Lung (tissue), 12 donors: Measurements from ENCODE around the gene SLC25A29. TPM values are rescaled to one million over a fixed set of nuclear protein-coding genes. Genes with fewer than 3 reads are reported as not detected.

Source experiments
- ATAC-seq: fragments of 200-7000 bp; cut with Tn5 transposase; one replicate; pipeline ENCODE4 v1.9.1; 2020; ENCODE audit warnings: moderate number of reproducible peaks; ENCODE audit not compliant: insufficient read depth, low FRiP score
- DNase-seq, 3 donors: peaks; one replicate each; pipeline ENCODE4 v3.0.0-alpha.2; 2013 to 2017
- H3K27ac ChIP-seq, 2 donors: one replicate each; pipeline ENCODE4 v1.5.1; 2013; ENCODE audit warnings: mild to moderate bottlenecking in 2 of 2, moderate library complexity in 2 of 2, control low read depth in 1 of 2, inconsistent platforms in 1 of 2, low read depth in 1 of 2, low read length in 1 of 2
- H3K27me3 ChIP-seq, 3 donors: one replicate each; pipeline ENCODE4 v1.5.1; 2013; ENCODE audit warnings: low read length in 2 of 3; ENCODE audit not compliant: control insufficient read depth in 3 of 3, insufficient read depth in 3 of 3
- H3K36me3 ChIP-seq, 4 donors: one replicate each; pipeline ENCODE4 v1.5.1; 2013; ENCODE audit warnings: low read length in 4 of 4, mild to moderate bottlenecking in 1 of 4, moderate library complexity in 1 of 4; ENCODE audit not compliant: control insufficient read depth in 4 of 4, insufficient read depth in 4 of 4
- H3K4me1 ChIP-seq, 5 donors: one replicate each; pipeline ENCODE4 v1.5.1; 2013; ENCODE audit warnings: low read length in 5 of 5, mild to moderate bottlenecking in 2 of 5, moderate library complexity in 1 of 5; ENCODE audit not compliant: control insufficient read depth in 5 of 5, insufficient read depth in 5 of 5
- H3K4me3 ChIP-seq: one replicate; pipeline ENCODE4 v1.5.1; 2013; ENCODE audit warnings: mild to moderate bottlenecking, control low read depth, moderate library complexity
- H3K9ac ChIP-seq, 2 donors: one replicate each; pipeline ENCODE4 v1.5.1; 2013; ENCODE audit warnings: low read length in 2 of 2, control low read depth in 1 of 2; ENCODE audit not compliant: insufficient read depth in 1 of 2
- H3K9me3 ChIP-seq, 4 donors: one replicate each; pipeline ENCODE4 v1.5.1; 2013; ENCODE audit warnings: low read length in 3 of 4, mild to moderate bottlenecking in 1 of 4, moderate library complexity in 1 of 4; ENCODE audit not compliant: control insufficient read depth in 4 of 4, insufficient read depth in 3 of 4
- CTCF ChIP-seq: IDR thresholded peaks from 2 replicates; pipeline ENCODE4 v1.5.1; 2012; ENCODE audit warnings: mild to moderate bottlenecking; ENCODE audit errors: control extremely low read depth, extremely low read depth
- WGBS, 2 donors: extraction: QIAGEN DNeasy Blood & Tissue Kit; methylation state at CpG; one replicate each; pipeline ENCODE4 v1.1.7; 2013; 5-methylcytosine and 5-hydroxymethylcytosine counted together
- polyA plus RNA-seq, 2 donors: library from polyadenylated mRNA; stranded (reverse); fragments of 200-250 nt; gene quantifications; one replicate each; pipeline ENCODE4 v1.2.1, GENCODE V29; 2013
- total RNA-seq, 2 donors: library from RNA; depleted of rRNA in 1 of 2; stranded (reverse); fragments of >200 nt in 1 of 2; gene quantifications; one replicate each; pipeline ENCODE4 v1.2.1, GENCODE V29; 2014 to 2021
- donor health status: control.
- donor health status: control.
- donor health status: Bipolar disorder and iron deficiency.
- donor health status: healthy.
- donor health status: DM: yes; HTN: yes; CAD: no.

SLC25A29 gene
- total and polyA plus RNA-seq, 4 donors: 34.6 to 91.0 (median 60.5) TPM

- no peaks in the 10 kb centered on the region for H3K36me3 ChIP-seq
- no peak overlapping the region for H3K4me3 ChIP-seq
- peaks cover 0 to 5% (median 0%) of the 10 kb centered on the region in 3 donors for H3K27me3 ChIP-seq
- no peak for TF ChIP-seq CTCF
- DNase-seq (no peak), ATAC-seq (no peak)
- WGBS, 2 donors: 87 to 92% methylated on average over 5 of the region's 5 CpGs
- no peaks in the 10 kb centered on the region for H3K9me3 ChIP-seq
- H3K9ac ChIP-seq: peak overlapping the region in 1 of 2 donors; percentile 50
- H3K27ac ChIP-seq: peak overlapping the region in 1 of 2 donors; percentile 20
- H3K4me1 ChIP-seq: peaks cover 0 to 22% (median 20%) of the 10 kb centered on the region in 5 donors
Observed at GRCh38 chr14:100307766-100308426, 1.7 kb upstream of the SLC25A29 start.

DNA sequence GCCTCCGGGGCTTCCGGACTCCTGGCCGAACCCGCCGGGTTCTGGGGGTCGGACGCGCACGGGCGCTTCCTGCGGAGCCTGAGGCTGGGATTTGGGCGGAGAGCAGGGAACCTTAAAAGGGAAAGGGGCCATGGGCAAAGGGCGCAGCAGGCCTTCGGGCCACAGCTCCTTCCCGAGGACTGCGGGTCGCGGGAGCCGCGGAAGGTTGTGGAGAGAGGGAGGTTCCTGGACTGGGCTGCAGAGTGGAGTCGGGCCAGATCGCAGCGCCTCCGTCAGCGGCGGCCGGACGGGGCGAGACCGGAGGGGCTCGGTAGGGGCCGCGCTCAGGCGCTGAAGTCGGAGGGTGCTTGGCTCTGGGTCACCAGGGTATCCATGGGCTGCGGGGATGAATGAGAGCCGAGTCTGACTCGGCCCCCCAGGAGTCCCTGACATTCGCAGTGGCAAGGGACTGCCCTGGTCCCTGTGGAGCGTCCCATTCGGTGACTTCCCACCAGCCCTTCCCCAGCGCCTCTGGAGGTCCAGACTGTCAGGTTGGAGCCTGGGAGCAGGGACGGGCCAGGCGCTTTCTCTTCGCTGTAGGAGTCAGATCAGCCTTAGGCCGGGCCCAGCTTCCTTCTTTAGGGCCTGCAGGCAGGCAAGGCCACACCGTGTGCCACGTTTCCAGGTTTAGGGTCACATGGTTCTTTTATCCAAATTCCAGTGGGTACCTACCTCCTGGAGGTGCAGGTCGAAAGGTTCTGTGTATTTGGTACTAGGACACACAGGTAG, 938 bp upstream of the SLC25A29 start:
- no peak for TF ChIP-seq CTCF
- Histone ChIP-seq H3K9me3 (no peaks in the 10 kb centered on the region), H3K4me3 (peak overlapping the region; percentile 76), H3K27me3 (peaks cover 0 to 5% (median 0%) of the 10 kb centered on the region in 3 donors), H3K36me3 (no peaks in the 10 kb centered on the region), H3K4me1 (peaks cover 0 to 20% (median 15%) of the 10 kb centered on the region in 5 donors), H3K27ac (peak overlapping the region; percentile 90 to 91), H3K9ac (peak overlapping the region; percentile 25 to 51)
- DNase-seq (peak; percentile 43 to 59 (median 55)), ATAC-seq (peak; percentile 3)
- WGBS, 2 donors: 4 to 6% methylated on average over 46 to 49 of the region's 49 CpGs

DNA sequence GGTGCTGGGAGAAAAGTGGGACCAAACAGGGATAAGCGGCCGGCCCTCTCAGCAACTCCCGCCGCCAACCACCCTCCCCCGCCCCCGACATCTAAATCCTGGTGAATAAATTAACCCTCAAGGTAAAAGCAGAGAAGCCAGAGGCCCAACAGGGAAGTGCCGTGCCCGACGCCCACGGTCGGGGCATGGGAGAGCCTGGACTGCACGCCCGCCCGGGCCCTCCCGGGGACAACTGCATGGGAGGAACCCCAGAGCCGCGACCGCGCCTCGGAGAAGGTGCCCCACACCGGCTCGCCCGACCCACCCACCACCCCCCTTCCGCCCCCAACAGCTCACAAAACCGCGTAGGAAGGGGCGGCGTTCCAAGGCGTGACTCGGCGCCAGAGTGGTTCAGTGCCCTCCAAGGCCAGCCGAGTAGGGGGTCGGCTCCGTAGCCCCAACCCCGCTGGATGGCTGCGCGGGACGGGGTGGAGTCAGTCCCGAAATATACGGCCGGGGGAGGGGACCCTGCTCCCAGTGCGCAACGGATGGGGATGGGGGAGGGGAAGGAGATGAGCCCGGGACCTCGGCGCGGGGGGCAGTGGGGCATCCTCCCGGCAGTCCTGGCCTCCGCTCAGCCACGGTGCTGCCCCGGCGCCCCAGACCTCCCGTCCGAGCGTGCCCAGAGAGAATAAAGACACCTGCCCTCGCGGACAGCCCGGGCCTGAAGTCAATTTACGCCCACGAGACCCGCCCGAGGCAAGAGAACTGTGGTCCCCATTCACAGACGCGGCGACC, 732 bp downstream of the SLC25A29 start:
- H3K4me1 ChIP-seq: peaks cover 0 to 20% (median 15%) of the 10 kb centered on the region in 5 donors
- DNase-seq: peak; percentile 26 to 47 (median 37)
- peak overlapping the region; percentile 68 to 94 for H3K27ac ChIP-seq
- 1% methylated on average over 44 to 65 of the region's 65 CpGs for WGBS, 2 donors
- no peak for TF ChIP-seq CTCF
- H3K27me3 ChIP-seq: no peaks in the 10 kb centered on the region
- H3K36me3 ChIP-seq: no peaks in the 10 kb centered on the region
- H3K9ac ChIP-seq: no peak overlapping the region
- peak; percentile 14 for ATAC-seq
- H3K4me3 ChIP-seq: peak overlapping the region; percentile 76
- no peaks in the 10 kb centered on the region for H3K9me3 ChIP-seq
